HG02588 (cell line): Measurements from ENCODE around the gene EFNB2.
A peak's percentile ranks its signal among the peaks of the same experiment; 100 is the strongest.

Source experiments
- ATAC-seq: cut with Tn5 transposase; IDR thresholded peaks from one replicate; pipeline ENCODE4 v1.9.1; 2021; ENCODE audit warnings: mild to moderate bottlenecking, moderate library complexity; ENCODE audit not compliant: unreplicated experiment

Gene EFNB2

DNA sequence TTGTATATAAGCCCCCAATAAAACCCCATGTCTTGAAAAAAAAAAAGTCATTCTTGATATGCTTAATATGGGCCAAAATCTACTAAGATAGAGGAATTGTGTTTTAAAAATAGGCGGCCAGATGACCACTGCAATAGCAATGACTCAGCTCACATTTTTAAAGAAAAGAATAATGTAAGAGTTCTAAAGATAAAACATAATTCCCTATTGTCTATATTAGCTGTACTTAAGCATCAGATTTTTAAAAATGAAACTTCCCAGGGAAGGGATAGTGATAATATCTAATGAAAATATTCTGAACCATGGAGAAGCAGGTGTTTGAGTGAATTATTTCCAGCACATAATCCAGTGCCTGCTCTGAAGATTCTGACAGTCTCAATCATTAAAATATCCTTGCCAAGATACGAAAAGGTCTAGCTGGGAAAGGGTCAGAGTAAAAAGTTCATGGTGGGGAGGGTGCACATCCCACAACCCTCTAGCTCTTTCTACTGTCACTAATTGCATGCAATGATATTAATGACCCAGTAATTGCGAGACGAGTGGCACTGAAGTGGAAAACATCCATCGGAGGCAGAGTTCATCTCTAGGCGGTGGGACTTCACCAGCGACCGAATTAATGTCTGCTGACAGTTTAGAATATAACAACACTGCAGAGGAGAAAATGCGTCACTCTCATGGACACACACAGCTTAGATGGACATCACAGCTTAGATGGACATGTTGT, 31.6 kb downstream of the EFNB2 start:
- no peak for ATAC-seq

DNA sequence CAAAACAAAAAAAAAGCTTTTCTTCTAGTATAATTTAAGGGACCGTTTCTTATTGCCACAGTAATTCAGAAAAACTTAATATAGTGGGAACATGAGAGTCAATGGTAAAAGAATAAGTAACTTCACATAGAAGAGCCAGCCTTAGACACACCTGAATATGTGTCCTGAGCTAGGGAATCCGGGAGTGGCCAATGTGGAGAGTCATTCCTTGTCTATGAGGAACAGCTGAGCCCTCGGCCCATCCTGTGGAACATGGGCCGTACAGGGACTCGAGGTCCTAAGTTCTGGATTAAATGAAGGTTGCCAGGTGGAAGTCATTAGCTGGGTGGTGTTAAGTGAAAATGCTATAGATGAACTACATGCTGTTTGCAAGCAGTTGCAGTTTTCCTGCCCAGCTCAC, 32.2 kb downstream of the EFNB2 start:
- no peak for ATAC-seq

DNA sequence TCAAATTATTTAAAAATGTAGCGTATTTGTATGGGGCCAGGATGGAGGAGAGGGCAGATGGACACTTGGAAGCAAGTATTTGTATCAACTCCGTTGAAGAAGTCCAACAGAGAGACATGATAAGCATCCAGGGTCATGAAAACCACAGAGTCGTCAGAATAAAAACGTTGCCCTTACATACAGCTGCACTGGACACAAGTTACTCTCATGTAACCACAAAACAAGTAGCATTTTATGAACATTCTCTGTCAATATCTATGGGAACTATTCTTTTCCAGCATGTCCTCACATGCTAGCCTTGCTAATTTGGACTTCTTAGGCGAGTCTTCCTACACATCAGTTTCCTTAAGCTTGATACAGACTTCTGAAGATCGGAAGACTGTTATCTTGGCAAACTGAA, 35.0 kb downstream of the EFNB2 start:
- no peak for ATAC-seq

DNA sequence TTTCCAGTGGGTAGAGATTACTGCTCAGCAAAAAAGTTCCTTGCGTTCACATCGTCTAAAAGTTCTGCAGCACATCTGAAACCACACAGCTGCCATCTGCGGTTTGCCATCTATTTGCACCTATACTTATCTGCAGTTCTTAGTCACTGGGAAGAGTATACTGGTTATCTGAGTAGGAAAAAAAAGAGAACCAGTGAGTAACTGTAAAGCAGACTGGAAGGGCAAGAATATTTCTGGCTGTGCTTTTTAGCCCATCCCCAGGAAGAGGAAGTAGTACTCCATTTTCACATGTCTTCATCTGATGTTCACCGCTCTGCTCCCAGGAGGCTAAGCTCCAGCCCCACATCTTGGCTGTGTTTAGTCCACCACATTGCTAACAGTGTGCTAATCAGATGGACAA, 35.6 kb downstream of the EFNB2 start:
- ATAC-seq: peak; percentile 57

DNA sequence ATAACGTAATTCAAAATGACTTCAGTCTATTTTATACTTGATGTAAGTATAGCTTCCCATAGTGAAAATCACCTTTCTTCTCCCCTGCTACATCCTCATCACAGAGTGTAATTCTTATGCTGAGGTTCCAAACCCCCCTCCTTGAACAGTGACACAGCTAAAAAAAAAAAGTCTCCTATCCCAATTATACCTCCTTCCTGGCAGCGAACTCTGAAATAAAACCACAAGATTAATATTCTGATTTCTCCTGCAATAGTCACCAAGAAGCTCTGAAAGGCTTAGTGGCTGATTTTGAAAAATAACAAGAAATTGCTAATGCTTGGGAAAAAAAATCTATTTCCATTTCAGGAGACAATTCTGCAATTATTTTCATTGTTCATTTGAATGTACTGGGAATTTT, 36.3 kb downstream of the EFNB2 start:
- ATAC-seq: no peak

DNA sequence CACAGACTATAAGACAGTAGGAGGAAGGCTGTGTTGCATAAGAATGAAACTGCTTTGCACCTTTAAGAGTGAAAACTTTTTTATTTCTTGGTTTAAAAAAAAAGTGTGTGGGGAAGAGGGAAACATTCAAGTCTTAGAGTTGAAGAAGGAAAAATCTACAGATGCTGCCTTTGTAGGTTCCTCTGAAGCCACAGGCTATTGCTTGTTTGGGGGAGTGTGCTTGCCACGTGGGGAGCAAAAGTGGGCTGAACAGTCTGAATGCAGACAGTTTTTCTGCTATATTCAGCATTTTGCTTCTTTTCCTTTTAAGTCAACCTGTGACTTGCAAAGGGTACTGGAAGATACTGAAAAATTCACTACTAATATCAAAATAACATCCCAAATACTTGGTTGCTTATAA, 36.9 kb downstream of the EFNB2 start:
- ATAC-seq: no peak

DNA sequence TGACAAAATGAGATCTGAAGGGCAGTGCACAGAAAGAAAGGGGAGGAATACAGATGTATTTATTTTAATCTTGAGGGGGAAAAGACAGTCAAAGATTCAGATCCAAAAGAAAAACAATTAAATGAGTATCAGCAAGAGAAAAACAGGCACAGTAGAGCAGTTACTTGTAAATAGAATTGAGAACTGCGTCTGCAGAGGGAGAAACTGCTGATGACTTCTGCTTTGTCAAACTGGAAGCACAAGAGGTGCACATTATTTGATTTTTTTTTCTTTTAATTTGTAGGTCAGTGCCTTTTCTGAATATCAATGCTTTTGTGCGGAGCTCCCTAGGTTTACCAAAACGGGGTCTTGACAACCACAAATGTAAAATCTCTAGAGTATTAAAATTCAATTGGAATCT, 37.3 kb downstream of the EFNB2 start:
- no peak for ATAC-seq

DNA sequence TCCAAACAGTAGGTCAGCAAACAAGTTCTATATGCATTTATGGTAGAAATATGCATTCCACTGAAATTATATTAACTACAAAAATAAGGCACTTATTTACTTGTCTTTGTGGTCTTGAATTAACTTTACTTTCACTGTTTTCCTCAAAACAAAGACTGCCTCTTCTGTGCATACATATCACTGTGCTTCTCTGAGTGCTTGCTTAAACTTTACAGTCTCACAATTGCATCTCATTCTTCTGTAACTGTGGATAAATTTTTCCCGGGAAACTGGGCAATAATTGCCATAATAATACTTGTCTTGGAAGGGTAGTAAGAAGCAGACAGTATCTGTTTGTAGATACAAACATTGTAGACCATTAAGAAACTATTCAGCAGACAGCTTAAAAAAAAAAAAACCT, 38.4 kb downstream of the EFNB2 start:
- no peak for ATAC-seq

DNA sequence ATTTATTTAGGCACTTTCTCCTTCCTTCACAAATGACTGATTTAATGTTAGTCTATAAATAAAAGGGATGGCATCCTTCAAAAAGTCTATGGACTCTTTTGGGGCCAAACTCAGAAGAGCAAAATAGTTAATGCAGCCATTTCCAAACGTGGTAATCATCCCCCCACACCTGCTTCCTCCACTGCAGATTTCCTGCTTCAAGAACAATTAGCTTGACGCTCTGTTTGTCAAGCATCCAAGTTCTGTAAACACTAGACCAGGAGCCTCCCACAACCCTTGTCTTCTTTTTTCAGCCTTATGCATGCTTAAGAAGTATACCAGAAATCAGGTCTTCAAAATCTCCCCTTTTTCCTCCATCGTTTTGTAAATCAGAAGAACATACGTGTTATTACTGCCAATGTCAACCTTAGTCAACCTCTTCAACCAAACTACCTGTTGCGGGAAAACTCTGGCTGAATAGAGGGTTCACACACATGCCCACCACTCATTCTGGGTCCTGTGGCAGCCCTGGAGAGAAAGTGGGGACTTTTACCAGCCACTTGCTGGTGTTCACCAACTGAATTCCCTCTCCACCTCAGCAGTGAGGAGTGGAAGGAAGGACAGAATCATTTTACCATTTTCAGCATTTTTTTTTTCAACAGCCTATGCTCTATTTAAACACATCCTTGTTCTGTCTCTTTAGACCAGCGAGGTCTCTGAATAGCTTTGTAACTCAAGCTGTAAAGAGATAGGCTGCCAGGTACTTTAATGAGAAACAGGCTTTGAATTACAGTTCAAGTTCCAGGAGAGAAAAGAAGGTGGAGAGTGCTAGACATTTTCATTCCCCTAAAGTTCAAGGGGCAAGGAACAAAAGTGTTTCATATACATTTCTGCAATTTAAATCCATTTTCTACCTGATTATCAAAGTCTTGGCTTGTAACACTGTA, 39.1 kb downstream of the EFNB2 start:
- ATAC-seq: no peak

DNA sequence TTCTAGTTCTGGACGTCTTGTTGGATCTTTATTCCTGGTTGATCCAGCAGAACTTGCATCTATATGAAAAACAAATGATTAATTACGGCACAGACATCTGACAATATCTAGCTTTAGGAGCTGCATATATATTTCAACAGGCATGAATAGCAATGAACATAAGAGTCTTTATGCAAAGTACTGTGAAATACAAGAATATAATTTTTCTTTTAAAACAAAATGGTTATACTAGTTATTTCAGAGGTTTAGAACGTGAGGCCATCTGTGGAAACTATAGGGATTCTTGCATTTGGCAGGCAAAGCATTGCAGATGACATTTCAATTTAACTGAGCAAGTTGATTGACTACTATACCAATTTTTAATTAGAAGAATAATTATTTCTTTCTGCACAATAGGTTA, 40.5 kb downstream of the EFNB2 start:
- ATAC-seq: no peak

DNA sequence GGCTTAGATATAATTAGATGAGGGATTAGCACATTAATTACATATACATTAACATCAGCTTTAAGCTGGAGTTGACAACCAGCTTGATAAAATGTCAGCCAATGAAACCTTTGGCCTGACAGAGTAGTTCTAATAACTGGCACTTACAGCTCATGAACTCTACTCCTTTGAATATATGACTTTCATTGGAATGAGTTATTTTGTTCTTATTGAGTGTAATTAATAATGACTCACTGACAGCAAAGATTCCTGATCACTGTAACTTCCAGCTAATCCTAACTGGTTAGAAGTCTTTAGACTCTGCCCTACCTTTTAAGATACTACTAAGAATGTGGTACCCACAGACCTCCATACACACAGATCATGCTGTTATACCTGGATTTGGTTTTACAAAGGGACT, 41.0 kb downstream of the EFNB2 start:
- ATAC-seq: no peak

DNA sequence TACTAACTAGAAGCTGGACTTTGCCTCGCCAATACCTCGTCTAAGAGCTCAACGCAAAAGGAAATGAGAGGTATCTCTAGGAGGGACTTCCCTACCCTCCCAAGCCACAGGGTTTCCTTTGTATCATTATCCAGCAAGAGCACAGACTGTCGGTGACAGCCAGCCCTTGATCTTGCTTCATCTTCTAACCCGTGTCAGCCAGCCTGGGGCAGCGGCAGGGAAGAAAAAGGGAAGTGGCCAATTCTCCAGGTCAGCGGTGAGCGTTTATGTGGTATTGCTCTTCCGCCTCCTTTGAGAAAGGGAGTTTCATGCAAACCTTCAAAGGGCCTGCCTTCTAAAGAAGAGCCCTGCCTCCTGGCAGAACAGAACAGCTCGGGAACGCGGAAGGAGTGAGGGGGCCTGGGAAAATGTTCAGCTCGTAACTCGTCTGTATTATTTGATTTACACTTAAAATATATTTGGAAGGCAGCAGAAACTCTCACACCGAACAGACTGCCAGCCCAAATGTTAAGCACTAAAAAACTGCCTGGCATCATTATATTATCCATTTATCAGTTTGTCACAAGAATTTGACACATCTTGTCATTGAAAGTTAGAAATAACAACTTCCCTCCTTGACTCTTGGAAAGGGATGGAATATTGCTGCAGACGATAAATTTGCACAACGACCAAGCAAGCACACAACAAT, 41.8 kb downstream of the EFNB2 start:
- ATAC-seq: peak; percentile 78

DNA sequence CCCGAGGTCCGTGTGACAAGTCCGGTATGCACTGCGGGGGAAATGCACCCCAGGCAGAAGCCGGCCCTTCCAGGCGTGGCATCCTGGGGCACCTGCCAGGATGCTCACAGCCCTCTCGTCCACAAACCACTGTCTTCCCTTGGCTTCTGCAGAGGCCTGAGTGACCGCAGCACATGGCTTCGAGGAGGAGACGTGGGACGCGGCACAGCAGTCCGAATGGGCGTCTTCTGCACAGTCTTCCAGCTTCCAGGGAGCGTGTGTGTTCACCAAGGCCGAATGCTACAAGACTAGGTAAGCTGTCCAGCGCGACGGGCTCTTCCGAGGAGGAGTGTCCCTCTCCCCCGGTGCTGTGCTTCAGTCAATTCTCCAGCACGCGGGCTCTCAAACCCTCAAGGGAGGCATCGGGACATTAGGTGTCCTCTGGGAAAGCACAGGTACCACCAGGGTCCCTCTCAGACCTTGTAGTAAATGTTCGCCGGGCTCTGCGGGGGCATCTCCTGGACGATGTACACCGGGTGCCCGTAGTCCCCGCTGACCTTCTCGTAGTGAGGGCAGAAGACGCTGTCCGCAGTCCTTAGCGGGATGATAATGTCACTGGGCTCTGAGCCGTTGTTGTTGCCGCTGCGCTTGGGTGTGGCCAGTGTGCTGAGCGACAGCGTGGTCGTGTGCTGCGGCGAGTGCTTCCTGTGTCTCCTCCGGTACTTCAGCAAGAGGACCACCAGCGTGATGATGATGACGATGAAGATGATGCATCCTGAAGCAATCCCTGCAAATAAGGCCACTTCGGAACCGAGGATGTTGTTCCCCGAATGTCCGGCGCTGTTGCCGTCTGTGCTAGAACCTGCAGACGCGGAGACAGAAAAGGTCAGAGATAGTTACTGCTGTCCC, 42.6 kb downstream of the EFNB2 start:
- ATAC-seq: no peak

DNA sequence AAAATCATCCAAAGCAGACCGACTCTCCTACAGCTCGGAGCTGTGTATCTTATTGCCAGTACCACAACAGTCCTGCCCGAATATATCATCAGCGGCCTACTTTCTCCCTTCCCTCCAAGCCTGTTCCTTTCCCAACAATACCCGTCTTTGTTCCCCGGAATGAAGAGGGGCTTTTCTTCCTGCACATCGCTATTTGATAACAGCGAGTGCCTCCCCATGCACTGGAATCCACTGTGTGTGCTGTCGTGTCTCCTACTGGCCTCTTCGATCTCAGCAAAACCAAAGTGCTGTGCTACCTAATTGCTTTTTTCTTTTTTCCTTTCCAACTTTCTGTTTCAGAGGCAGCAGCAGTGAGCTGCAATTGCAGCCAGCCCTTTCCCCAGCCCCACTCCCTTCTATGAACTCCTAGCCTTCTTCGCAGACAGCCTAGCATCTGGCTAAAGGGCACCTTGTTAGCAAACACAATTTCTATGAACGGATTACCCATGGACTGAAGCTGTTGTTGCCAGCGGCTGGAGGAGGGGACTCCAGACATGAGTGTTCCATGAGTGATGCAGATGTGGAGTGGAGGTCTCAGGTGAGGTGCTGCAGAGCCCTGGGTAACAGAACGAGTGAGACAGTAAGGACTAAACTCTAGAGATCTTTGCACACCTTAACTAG, 43.4 kb downstream of the EFNB2 start:
- ATAC-seq: no peak

DNA sequence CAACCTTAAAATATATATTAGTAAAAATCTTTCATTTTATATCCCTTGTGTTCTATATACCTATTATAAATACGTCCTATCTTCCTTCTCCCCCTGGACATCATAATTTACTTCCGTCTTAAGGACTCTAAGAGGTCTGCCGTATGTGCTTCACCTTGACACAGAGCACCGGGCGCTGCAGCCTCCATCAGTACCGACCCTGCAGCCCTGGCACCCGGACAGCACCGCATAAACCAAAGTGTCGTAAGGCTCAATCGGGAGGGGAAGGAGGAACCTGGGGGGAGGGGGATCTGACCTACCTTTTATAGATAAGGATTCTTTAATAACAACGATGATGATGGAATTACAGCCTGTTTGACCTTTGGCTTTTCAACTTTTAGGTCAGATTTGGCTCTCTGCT, 44.0 kb downstream of the EFNB2 start:
- no peak for ATAC-seq

DNA sequence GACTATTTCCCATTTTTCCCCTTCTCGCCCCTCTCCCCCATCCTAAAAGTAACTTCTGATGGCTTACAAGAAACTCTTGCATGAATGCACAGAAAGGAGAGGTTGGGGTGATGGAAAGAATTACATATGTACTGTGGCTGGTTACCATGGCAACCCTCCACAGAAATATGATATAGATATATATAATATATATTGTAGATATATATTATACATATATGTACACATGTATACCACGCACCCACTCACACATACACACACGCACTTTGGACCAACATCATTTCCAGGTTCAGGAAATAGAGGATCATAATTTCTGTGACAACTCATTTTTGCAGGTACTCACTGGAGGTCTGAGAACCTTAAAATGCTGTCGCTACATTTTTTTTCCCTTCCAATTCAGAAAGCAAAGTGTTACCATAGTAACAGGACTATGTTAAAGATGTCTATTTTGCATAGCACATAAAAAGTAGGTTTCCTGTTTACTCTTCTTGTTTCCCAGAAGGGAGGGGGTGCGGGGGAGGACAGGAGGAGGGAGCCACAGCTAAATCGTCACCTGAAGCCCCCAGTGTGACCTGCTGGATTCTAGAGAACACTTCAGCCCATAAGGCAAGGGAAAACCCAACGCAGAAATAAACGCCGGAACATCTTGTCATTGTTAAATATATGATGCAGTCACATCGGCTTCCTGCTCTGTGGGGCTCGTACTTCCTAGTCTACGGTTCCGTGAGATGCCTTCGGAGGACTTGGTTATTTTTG, 44.7 kb downstream of the EFNB2 start:
- ATAC-seq: no peak

DNA sequence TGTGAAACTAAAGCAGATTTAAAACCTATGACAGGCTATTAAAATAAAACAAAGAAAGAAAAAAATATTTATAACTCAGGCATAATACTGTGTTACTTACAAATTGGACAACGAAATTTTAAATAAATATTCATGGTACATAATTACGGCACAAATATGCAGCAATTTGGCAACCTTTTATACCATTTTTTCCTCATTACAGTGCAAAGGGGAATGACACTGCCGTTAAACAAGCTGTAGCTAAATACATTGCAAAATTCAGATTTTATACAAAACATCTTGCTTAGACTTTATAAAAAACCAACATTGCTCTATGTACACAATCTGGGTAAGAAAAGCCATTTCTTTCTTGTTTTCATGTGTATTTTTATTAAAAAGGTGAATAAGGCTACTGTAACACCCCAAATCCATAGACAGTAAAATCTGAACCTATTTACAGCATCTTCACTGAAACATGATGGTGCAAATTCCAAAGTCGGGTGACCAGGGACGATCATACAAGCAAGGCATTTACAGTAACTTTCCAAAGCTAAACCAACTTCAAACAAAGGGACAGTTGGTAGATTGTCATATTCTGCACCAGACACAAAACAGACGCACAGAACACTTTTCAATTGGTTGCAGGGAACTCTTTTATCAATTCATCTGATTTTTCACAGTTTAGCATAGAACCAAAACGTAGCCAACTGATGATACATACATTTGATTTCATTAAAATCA, 45.5 kb downstream of the EFNB2 start:
- ATAC-seq: no peak

DNA sequence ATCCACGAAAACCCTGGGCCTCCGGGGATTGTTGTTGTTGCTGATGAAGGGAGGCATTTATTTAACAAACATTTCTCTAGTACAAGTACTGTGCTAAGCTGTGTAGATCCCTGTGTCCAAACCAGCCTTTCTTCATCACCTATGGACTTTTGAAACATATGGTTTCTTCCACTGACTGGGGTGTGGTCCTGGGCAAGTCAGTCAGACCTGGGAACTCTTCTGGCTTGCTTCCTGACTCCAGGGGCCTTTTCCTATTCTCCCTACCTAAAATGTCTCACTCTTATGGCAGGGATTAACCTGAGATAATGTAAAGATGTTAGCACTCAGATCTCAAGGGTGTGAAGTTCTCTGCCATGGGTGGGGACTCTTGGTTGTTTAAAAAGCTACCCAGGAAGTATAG, 46.8 kb downstream of the EFNB2 start:
- no peak for ATAC-seq

DNA sequence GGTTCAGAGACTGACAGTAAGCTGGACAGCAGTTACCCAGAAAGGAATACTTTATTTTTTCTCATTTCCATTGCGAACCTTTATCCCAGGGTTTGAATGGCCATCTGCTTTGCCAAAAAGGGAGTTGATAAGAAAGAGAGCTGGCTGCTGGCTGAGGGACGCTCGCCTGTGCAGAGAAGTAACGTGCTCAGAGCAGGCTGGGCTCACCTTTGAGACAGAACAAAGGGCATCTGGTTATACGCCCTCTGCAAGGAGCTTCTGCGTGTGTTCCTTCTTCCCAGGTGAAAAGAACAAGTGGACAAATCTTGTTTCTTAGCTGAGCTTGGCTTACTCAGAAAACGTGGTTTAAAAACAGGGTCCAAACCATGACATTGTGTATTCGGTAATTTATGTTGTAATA, 47.4 kb downstream of the EFNB2 start:
- no peak for ATAC-seq
